Breast epithelium (tissue), 4 donors: Measurements from ENCODE around the gene TARP.
"Not testable (repeated sequence)": the region's sequence is repeated elsewhere in the genome, so short reads cannot be mapped to it uniquely, and the experiment has no call there.

Experiments used
- DNase-seq, 2 donors: peaks; one replicate each; pipeline ENCODE4 v3.0.0-alpha.2; 2019; ENCODE audit warnings: low spot score in 2 of 2
- H3K27ac ChIP-seq, 2 donors: fragments of 200-600 bp; sonication (generic) in 1 of 2; one replicate each; pipeline ENCODE4 v1.5.1; 2016 to 2019; ENCODE audit warnings: mild to moderate bottlenecking in 1 of 2
- H3K27me3 ChIP-seq, 2 donors: fragments of 200-600 bp; sonication (generic) in 1 of 2; one replicate each; pipeline versions ENCODE4 v1.5.1 to v1.6.0; 2017 to 2019; ENCODE audit warnings: control low read depth in 1 of 2, mild to moderate bottlenecking in 1 of 2
- H3K36me3 ChIP-seq: fragments of 200-600 bp; one replicate; pipeline ENCODE4 v1.5.1; 2019
- H3K4me1 ChIP-seq, 2 donors: fragments of 200-600 bp; sonication (generic); one replicate each; pipeline ENCODE4 v1.5.1; 2016 to 2019; ENCODE audit warnings: control low read depth in 1 of 2
- H3K4me3 ChIP-seq, 3 donors: fragments of 200-600 bp; sonication (generic); 1 replicate in 2 of 3; 2 replicates in 1 of 3; pipeline ENCODE4 v1.5.1; 2016 to 2019; ENCODE audit warnings: mild to moderate bottlenecking in 3 of 3, moderate library complexity in 2 of 3
- H3K9me3 ChIP-seq, 2 donors: fragments of 200-600 bp; sonication (generic) in 1 of 2; one replicate each; pipeline ENCODE4 v1.5.1; 2016 to 2019; ENCODE audit warnings: control low read depth in 1 of 2
- CTCF ChIP-seq, 3 donors: fragments of 450-650 bp; IDR thresholded peaks; one replicate each; pipeline ENCODE4 v1.5.1; 2016 to 2017; ENCODE audit warnings: antibody characterized with exemption in 3 of 3, mild to moderate bottlenecking in 3 of 3, moderate library complexity in 3 of 3
- POLR2A ChIP-seq: fragments of 450-650 bp; IDR thresholded peaks from one replicate; pipeline ENCODE4 v1.6.1; 2016; ENCODE audit warnings: antibody characterized with exemption, mild to moderate bottlenecking, moderate library complexity
- POLR2AphosphoS5 ChIP-seq, 3 donors: sonication (generic); formaldehyde crosslinking; IDR thresholded peaks; one replicate each; pipeline ENCODE4 v1.6.1; 2017; ENCODE audit warnings: antibody characterized with exemption in 3 of 3
- intact Hi-C: fragments of 100-400 bp; cut with DNase I; formaldehyde crosslinking; loops from one replicate; pipeline ENCODE4 v1.15.1; 2023; ENCODE audit warnings: low total_unique reads

TARP gene

DNA sequence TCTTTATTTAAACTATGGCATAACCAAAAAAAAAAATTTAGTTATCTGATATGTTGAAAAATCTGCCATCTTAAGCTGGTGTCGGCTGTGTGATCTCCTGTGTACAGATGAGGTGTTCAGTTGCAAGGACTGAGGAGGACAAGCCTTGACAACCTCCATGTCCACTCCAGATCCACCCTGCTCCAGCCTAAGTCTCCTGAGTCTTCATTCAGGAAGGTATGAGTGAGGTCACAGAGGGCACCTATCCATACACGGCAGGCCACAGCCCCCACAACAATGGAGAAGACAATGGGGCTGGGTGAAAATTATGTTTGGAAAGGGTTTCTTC is 16.1 kb downstream of the TARP start:
- no peak overlapping the region for H3K27ac ChIP-seq
- intact Hi-C loops = no loop called here

DNA sequence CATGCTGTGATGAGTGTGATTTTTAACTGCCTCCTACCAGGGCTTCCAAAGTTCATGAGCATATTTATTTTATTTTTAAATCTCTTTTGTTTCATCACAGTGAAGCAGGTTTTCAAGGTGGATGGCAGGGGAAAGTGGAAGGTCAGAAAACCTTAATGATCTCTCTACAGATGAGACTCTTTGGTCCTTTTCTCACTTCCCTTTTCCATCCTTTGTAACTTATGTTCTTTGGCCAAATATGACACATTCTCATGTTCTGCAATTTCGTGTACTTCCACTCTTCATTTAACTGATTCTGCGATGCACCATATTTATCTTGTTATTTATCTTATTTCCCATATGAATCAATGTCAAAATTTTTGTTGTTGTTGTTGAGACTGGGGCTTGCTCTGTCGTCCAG is 23.6 kb downstream of the TARP start:
- H3K9me3 ChIP-seq, intact Hi-C loops, H3K36me3 ChIP-seq, H3K27ac ChIP-seq, H3K4me3 ChIP-seq, DNase-seq, H3K27me3 ChIP-seq, H3K4me1 ChIP-seq: not testable (repeated sequence)

More for the DNA sequence above, 16.1 kb downstream of the TARP start:
- Histone ChIP-seq H3K4me3 (no peak overlapping the region), H3K4me1 (no peaks in the 10 kb centered on the region), H3K27me3 (no peaks in the 10 kb centered on the region), H3K36me3 (no peaks in the 10 kb centered on the region), H3K9me3 (no peaks in the 10 kb centered on the region)
- TF ChIP-seq CTCF (IDR thresholded peaks at IDR 0.05) = no peak
- TF ChIP-seq POLR2AphosphoS5 (IDR thresholded peaks at IDR 0.05) = no peak
- TF ChIP-seq POLR2A = no peak
- DNase-seq = no peak

DNA sequence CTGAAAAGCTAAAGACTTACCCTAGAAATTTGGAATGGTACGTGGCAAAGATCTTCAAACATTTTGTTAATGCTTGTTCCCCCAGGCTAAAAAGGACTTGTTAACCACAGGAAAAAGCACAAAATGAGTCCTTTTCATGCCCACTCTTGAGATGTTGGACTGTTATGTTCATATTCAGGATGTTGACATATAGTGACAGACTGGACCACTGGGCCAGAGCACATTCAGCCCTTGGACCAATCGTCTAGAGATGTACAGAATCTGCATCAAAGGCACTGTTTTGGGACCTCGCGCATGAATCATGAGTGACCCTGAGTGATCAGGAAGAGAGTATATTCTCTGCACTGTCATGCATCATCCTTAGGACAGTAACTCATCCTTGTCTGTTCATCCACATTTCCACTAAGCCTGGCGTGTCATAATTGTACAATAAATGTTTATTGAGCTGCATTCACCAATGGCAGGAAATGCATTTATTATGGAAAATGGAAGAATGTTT is 25.3 kb downstream of the TARP start:
- no peaks in the 10 kb centered on the region for H3K4me1 ChIP-seq
- intact Hi-C loops = no loop called here
- H3K9me3 ChIP-seq = no peaks in the 10 kb centered on the region
- H3K4me3 ChIP-seq = no peak overlapping the region
- no peaks in the 10 kb centered on the region for H3K36me3 ChIP-seq
- H3K27me3 ChIP-seq = no peaks in the 10 kb centered on the region
- no peak overlapping the region for H3K27ac ChIP-seq
- TF ChIP-seq POLR2A (no peak), POLR2AphosphoS5 (IDR thresholded peaks at IDR 0.05) (no peak), CTCF (IDR thresholded peaks at IDR 0.05) (no peak)
- no peak for DNase-seq

DNA sequence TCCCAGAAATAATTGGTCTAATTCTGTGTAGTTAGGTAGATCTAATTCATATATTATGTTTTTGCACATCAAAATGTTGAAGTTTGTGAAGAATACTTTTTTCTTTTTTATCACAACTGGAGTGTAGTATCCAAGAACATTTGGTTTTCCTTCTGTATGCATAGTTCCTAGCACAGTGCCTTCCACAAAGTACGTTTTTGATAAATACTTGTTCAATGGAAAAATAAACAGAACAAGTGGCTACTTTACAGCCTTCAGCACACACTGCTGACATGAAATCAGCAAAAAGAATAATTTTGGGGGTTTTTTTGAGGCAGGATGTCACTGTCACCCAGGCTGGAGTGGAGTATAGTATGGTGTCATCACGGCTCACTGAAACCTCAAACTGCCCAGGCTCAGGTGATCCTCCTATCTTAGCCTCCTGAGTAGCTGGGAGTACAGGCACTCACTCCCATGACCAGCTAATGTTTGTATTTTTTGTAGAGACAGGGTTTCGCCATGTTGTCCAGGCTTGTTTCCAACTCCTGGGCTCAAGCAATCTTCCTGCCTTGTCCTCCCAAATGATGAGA is 27.9 kb downstream of the TARP start:
- TF ChIP-seq CTCF (IDR thresholded peaks at IDR 0.05) = no peak
- TF ChIP-seq POLR2AphosphoS5 (IDR thresholded peaks at IDR 0.05) = no peak
- no peak for TF ChIP-seq POLR2A
- no peaks in the 10 kb centered on the region for H3K27me3 ChIP-seq
- no peaks in the 10 kb centered on the region for H3K4me1 ChIP-seq
- no peaks in the 10 kb centered on the region for H3K36me3 ChIP-seq
- H3K27ac ChIP-seq = no peak overlapping the region
- no peak overlapping the region for H3K4me3 ChIP-seq
- no peaks in the 10 kb centered on the region for H3K9me3 ChIP-seq
- intact Hi-C loops = no loop called here
- no peak for DNase-seq

- H3K4me1 ChIP-seq = no peaks in the 10 kb centered on the region
- no peaks in the 10 kb centered on the region for H3K36me3 ChIP-seq
- H3K27me3 ChIP-seq = no peaks in the 10 kb centered on the region
- intact Hi-C loops = no loop called here
- no peak overlapping the region for H3K27ac ChIP-seq
- DNase-seq = no peak
- no peaks in the 10 kb centered on the region for H3K9me3 ChIP-seq
- H3K4me3 ChIP-seq = no peak overlapping the region
- TF ChIP-seq CTCF (IDR thresholded peaks at IDR 0.05) (no peak), POLR2AphosphoS5 (IDR thresholded peaks at IDR 0.05) (no peak), POLR2A (no peak)
Observed at GRCh38 chr7:38244516-38244915, 28.9 kb downstream of the TARP start.

DNA sequence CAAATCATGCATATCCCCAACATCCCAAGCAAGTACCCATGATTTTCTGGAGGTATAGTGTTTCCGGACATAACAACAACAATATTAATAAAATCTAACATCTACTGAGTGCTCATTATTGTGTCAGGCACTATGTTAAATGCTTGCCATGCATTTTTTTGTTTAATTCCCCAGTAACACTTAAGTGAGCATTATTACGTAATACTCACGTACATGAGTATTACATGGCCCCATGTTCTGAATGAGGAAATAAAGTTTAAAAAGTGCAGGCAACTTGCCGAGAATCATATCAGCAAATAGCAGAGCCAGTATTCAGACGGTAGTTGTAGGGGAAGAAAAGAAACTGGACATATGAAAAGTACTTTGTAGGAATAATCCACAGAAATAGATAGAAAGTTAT is 30.1 kb downstream of the TARP start:
- H3K36me3 ChIP-seq, H3K9me3 ChIP-seq, H3K27me3 ChIP-seq, H3K4me1 ChIP-seq, DNase-seq, intact Hi-C loops, H3K27ac ChIP-seq, H3K4me3 ChIP-seq: not testable (repeated sequence)
